GM12891 (cell line): ENCODE data around the gene PXMP2.

Experiments
- DNase-seq: peaks from one replicate; pipeline ENCODE4 v3.0.0; 2011; ENCODE audit warnings: low spot score; ENCODE audit not compliant: insufficient read length
- FAIRE-seq: peaks from 2 replicates; lab custom pipeline; 2011; peaks lifted over from hg19 to GRCh38; lab: Jason Lieb, UNC
- PAX5 ChIP-seq: IDR thresholded peaks from 2 replicates; pipeline ENCODE4 v1.6.1; 2011; ENCODE audit warnings: low read length, moderate library complexity, mild to moderate bottlenecking; ENCODE audit not compliant: insufficient read depth, severe bottlenecking
- POLR2A ChIP-seq: IDR thresholded peaks from 2 replicates; pipeline ENCODE4 v1.6.1; 2011; ENCODE audit warnings: low read depth, low read length, control low read depth
- POLR2AphosphoS5 ChIP-seq: IDR thresholded peaks from 2 replicates; pipeline ENCODE4 v1.6.1; 2011; ENCODE audit warnings: low read depth, low read length, control low read depth
- POU2F2 ChIP-seq: IDR thresholded peaks from 2 replicates; pipeline ENCODE4 v1.6.1; 2011; ENCODE audit warnings: low read depth, mild to moderate bottlenecking, control low read depth, low read length, moderate library complexity
- SPI1 ChIP-seq: IDR thresholded peaks from 2 replicates; pipeline ENCODE4 v1.6.1; 2011; ENCODE audit warnings: low read depth, low read length, control low read depth
- TAF1 ChIP-seq: IDR thresholded peaks from 2 replicates; pipeline ENCODE4 v1.6.1; 2011; ENCODE audit warnings: low read depth, low read length, control low read depth

The PXMP2 gene

GRCh38 chr12:132713123-132713522, 25.7 kb downstream of the PXMP2 start:
- TF ChIP-seq TAF1 (no peak), POLR2A (no peak), PAX5 (no peak), POU2F2 (no peak), POLR2AphosphoS5 (no peak), SPI1 (no peak)
- DNase-seq = no peak
- no peak for FAIRE-seq

GRCh38 chr12:132715874-132716273, 28.5 kb downstream of the PXMP2 start:
- TF ChIP-seq POU2F2 (no peak), POLR2A (no peak), SPI1 (no peak), TAF1 (no peak), POLR2AphosphoS5 (no peak), PAX5 (no peak)
- DNase-seq (no peak), FAIRE-seq (no peak)

GRCh38 chr12:132716356-132716755, 29.0 kb downstream of the PXMP2 start:
- no peak for TF ChIP-seq POLR2AphosphoS5
- TF ChIP-seq POU2F2 = no peak
- TF ChIP-seq TAF1 = no peak
- no peak for TF ChIP-seq SPI1
- TF ChIP-seq POLR2A = no peak
- no peak for TF ChIP-seq PAX5
- no peak for FAIRE-seq
- DNase-seq = no peak

- no peak for TF ChIP-seq POLR2A
- no peak for TF ChIP-seq POU2F2
- no peak for TF ChIP-seq TAF1
- no peak for TF ChIP-seq SPI1
- no peak for TF ChIP-seq POLR2AphosphoS5
- TF ChIP-seq PAX5 = no peak
- DNase-seq (no peak), FAIRE-seq (no peak)
These were observed 29.6 kb downstream of the PXMP2 start for GRCh38 chr12:132717011-132717410.

GRCh38 chr12:132717531-132718387, 30.4 kb downstream of the PXMP2 start:
- no peak for FAIRE-seq
- TF ChIP-seq SPI1 = no peak
- TF ChIP-seq PAX5 = no peak
- no peak for TF ChIP-seq POLR2AphosphoS5
- TF ChIP-seq POU2F2 = no peak
- no peak for TF ChIP-seq POLR2A
- no peak for TF ChIP-seq TAF1
- DNase-seq = no peak

GRCh38 chr12:132718644-132719043, 31.3 kb downstream of the PXMP2 start:
- TF ChIP-seq PAX5 = no peak
- TF ChIP-seq POU2F2 = no peak
- no peak for TF ChIP-seq POLR2A
- no peak for TF ChIP-seq SPI1
- no peak for TF ChIP-seq TAF1
- no peak for TF ChIP-seq POLR2AphosphoS5
- FAIRE-seq (no peak), DNase-seq (no peak)

- DNase-seq = no peak
- FAIRE-seq = no peak
- TF ChIP-seq TAF1 = no peak
- no peak for TF ChIP-seq POU2F2
- TF ChIP-seq POLR2A = no peak; the same call in 1 of the 2 replicates
- TF ChIP-seq POLR2AphosphoS5 = no peak
- TF ChIP-seq SPI1 = no peak
- TF ChIP-seq PAX5 = no peak
These were observed 32.0 kb downstream of the PXMP2 start for GRCh38 chr12:132719141-132719953.

- DNase-seq (no peak), FAIRE-seq (no peak)
- no peak for TF ChIP-seq POLR2A
- TF ChIP-seq TAF1 = no peak
- TF ChIP-seq POU2F2 = no peak
- no peak for TF ChIP-seq SPI1
- TF ChIP-seq PAX5 = no peak
- no peak for TF ChIP-seq POLR2AphosphoS5
These were observed 32.6 kb downstream of the PXMP2 start for GRCh38 chr12:132719954-132720324.

GRCh38 chr12:132720606-132721345, 33.4 kb downstream of the PXMP2 start:
- TF ChIP-seq POLR2A = no peak
- no peak for TF ChIP-seq POLR2AphosphoS5
- DNase-seq = no peak
- no peak for FAIRE-seq
